IPS DF 4.7 (cell line): Measurements from ENCODE around the gene TARS3.
A peak's percentile ranks its signal among the peaks of the same experiment; 100 is the strongest.
"Not testable (repeated sequence)": the region's sequence is repeated elsewhere in the genome, so short reads cannot be mapped to it uniquely, and the experiment has no call there.

Experiments used
- DNase-seq: peaks from one replicate; pipeline ENCODE4 v3.0.0-alpha.2; 2013; ENCODE audit warnings: low spot score; ENCODE audit errors: extremely low read depth

The TARS3 gene

GRCh38 chr15:101654624-101655337 is 69.5 kb downstream of the TARS3 start:
- not testable (repeated sequence) for DNase-seq

GRCh38 chr15:101654171-101654570 is 70.1 kb downstream of the TARS3 start:
- DNase-seq, result no peak

DNA sequence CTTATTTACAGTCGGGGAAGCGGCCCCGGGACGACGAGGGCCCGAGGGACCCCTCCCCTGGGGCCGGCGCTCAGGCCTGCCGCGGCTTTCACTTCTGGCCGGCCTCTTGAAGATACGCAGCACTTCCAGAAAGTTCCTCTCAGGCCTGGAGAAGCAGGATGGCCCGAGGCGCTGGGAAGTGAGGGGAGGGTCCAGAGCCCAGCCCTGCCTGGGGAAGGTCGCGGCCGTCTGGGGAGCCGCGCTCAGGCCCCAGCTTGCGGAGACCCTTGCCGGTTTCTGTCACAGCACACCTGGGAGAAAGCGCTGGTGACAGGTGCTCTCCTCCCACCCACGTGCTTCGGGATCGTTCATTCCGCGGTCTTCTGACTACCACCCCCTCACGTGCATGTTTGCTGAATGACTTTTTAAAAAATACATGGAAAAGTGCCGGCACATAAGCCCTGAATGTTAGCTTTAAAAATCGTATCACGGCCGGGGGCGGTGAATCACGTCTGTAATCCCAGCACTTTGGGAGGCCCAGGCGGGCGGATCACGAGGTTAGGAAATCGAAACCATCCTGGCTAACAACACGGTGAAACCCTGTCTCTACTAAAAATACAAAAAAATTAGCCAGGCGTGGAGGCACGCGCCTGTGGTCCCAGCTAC is 71.4 kb downstream of the TARS3 start:
- DNase-seq, result no peak

DNA sequence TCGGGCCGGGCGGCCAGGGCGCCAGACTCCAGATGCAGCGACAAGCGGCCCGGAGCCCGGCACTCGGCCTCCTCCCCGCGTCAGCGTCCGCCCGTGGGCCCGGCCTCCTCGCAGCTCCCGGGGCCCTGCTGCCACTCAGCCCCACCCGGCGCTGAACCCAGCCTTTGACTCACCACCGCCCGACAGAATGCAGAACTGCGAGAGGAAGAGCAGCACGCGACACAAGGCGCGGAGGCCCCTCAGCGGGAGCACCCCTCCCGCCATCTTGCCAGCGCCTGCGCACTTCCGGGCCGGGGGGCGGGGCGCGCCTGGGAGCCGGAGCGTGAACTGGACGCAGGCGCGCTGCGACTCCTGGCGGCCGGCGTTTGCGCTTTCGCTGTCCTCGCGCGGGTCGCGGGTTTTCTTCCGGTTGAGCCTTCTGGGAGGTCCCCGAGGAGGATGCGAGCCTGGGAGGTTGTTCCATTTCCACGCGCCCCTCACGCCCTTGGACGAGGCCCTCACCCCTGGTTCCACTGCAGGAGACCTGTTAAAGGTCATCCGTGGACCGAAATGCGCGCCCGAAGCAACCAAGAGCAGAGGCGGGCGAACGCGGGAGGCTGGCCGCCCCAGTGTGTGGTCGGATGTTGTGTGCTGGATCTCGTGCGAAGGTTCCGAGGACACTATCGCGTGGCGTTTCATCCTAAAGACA is 72.0 kb downstream of the TARS3 start, which contains the start of gene TM2D3:
TM2D3 (minus strand) TSS at position 284 of the 688 bp plus-strand sequence; CDS start at position 264, 20 bp downstream.
- peak; percentile 44 for DNase-seq

DNA sequence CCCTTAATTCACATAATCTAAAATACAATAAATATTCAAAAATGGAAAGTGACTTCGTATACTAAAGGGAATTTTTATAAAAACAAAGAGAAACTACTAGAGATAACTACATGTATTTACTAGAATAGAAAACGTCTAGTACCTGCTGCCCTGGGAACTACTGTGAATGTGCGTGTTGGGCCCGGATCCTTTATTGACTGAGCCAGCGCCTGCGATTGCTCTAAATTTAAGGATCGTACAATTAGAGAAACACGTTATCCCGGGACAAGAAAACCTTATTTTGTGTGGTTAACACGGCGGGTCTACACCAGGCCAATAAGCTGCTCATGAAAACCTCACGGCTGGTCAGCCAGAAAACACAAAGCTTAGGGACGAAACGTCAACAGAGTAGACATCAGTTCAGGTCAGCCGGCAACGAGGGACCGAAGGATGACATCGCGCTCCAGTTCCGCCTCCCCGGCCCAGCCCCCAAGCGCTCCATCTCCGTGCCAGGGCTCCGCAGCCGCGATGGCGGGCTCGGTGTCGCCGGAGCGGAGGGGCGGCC is 72.6 kb downstream of the TARS3 start:
- no peak for DNase-seq

- no peak for DNase-seq
Measured at GRCh38 chr15:101650145-101650544, 74.1 kb downstream of the TARS3 start.

DNA sequence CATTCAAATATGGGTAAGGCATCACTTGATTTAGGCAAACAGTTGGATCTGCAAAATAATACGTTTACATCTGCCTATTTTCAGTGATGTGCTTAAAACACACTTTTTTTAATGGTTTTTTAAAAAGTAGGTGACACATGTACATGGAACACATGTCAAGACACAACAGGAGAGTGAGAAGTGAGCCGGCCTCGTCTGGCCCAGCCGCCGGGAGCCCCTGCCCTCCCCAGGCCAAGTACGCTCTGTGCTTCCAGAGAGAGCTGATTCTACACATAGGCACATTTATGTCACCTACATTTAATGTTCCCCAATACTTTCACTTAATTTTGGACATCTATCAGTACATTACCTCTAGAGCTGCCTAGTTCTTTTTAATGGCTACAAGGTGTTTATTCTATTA is 75.9 kb downstream of the TARS3 start:
- DNase-seq, result no peak

GRCh38 chr15:101647251-101647650 is 77.0 kb downstream of the TARS3 start:
- DNase-seq, result no peak

DNA sequence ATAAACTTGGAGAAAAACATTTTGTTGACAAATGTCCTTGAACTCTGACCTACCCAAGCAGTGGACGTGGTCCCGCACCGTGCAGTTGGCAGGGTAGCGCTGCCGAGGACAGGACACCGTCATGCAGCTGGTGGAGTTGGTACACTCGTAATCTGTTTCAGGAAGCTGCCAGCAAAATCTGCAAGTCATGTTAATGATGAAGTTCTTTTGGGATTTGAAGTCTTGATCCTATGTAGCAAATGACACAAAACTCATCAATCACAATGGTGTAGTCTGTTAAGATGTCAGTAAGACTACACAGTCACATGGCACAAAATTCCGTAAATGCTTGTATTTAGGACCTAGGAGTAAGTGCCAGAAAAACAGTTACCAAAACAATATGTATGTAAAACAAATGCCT is 77.6 kb downstream of the TARS3 start:
- DNase-seq, result no peak

DNA sequence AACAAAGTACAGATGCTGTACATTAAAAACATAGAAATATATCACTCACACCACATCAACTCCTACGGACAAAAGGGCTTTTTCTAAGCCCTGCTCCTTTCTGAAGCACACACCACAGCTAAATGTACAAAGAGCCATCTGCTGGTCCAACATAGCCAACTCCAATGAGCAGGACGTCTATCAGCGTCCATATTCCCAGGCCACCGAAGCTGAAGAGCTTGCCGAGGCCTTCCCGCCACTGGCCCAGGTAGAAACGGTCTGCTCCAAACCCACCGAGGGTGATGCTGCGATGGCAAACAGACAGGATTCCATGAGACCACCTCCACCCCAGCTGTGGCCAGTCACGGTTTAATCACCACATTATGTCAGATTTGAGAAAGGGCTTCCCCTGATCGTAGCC is 81.9 kb downstream of the TARS3 start:
- no peak for DNase-seq

DNA sequence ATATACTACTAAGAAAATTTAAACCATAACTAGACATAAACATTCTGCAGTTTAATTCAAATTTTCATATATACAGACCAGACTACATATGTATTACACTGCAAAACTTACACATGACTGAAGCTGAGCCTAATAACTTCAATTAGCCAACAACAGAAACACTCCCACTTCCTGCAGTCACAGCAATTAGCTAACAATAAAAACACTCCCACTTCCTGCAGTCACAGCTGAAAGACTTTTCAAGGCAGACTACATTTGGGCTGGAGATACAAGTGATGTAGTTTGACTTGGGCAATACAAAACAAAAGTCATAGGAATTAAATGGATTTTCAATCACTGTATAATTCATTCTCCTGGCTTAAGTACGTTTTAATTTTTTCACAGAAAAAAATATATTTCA is 82.4 kb downstream of the TARS3 start:
- DNase-seq, result no peak

GRCh38 chr15:101641129-101641764 is 83.0 kb downstream of the TARS3 start:
- no peak for DNase-seq

DNA sequence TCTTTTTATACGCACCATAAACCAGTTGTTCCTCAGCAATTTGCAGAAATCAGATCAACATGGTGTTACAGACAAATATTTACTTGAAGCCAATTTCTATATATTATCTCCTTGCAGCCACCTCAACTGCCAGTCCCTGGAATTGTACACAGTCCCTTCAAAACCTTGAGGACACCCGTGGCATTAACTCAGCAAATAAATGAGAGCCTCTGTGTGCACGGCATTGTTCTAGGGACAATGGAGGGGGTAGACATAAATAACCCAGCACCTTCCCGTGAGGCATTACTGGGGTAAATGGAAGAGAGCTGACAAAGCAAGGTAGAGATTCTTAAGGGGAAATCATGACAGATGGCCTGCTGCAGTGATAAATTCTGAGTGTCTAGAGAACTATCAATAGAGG is 84.6 kb downstream of the TARS3 start:
- DNase-seq, result no peak

GRCh38 chr15:101637919-101638318 is 86.4 kb downstream of the TARS3 start:
- no peak for DNase-seq

- DNase-seq, result no peak
Measured at GRCh38 chr15:101637516-101637915, 86.8 kb downstream of the TARS3 start.

- no peak for DNase-seq
Measured at GRCh38 chr15:101637038-101637437, 87.2 kb downstream of the TARS3 start.

DNA sequence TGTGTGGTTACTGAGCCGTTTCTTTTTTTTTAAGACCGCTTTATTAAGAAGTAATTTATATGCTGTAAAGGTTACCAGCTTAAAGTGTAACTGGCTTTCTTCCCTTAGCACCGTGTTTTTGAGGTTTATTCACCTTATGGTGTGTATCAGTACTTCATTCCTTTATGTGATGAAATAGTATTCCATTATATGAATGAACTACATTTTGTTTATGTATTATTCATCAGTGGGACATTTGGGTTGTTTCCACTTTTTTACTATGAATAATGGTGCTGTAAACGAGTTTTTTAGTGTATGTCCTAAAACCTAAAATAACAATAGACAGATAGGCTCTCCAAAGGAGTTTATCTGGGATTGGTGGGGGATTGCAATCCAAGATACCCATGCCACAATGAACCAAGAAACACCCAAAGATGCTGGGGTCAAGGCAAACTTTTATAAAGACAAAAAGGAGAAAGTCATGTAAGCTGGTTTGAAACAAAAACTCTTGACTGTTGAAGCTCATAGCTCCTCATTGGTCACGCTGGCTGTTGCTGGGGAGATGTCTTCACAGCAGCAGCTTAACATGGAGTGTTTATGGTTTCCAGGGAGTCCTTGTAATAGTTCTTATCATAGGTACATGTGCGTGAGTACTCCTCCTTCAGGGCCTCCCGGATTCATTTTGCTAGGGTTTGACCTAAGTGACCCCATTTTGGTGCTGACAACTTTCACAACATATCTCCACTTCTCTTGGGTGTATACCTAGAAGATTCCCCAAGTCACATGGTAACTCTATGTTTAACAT is 88.1 kb downstream of the TARS3 start:
- DNase-seq, result no peak

GRCh38 chr15:101633356-101633755 is 90.9 kb downstream of the TARS3 start:
- no peak for DNase-seq

- DNase-seq, result not testable (repeated sequence)
Measured at GRCh38 chr15:101626729-101627128, 97.5 kb downstream of the TARS3 start.

GRCh38 chr15:101625980-101626379 is 98.3 kb downstream of the TARS3 start:
- DNase-seq, result no peak

- no peak for DNase-seq
Measured at GRCh38 chr15:101625184-101625583, 99.1 kb downstream of the TARS3 start.
